Type B pancreatic cell (in vitro differentiated cells): ENCODE measurements around the gene TBC1D32. TPM values are rescaled to one million over a fixed set of nuclear protein-coding genes. Genes with fewer than 3 reads are reported as not detected.
"Not testable (repeated sequence)": the region's sequence is repeated elsewhere in the genome, so short reads cannot be mapped to it uniquely, and the experiment has no call there.

Source experiments
- DNase-seq: peaks from one replicate; pipeline ENCODE4 v3.0.0; 2021; ENCODE audit warnings: mixed read lengths; ENCODE audit not compliant: unreplicated experiment; ENCODE audit errors: extremely low spot score
- H3K27ac Mint-ChIP-seq: 2 replicates; pipeline ENCODE4 v1.8.0; 2021; ENCODE audit warnings: mild to moderate bottlenecking, mixed read lengths
- H3K27me3 Mint-ChIP-seq: 2 replicates; pipeline ENCODE4 v1.8.0; 2021; ENCODE audit warnings: mixed read lengths
- H3K36me3 Mint-ChIP-seq: 2 replicates; pipeline ENCODE4 v1.8.0; 2021; ENCODE audit warnings: mixed read lengths
- H3K4me1 Mint-ChIP-seq: one replicate; pipeline ENCODE4 v1.8.0; 2021; ENCODE audit warnings: mixed read lengths; ENCODE audit not compliant: unreplicated experiment
- H3K4me3 Mint-ChIP-seq: 2 replicates; pipeline ENCODE4 v1.8.0; 2021; ENCODE audit warnings: mild to moderate bottlenecking, mixed read lengths
- H3K9me3 Mint-ChIP-seq: 2 replicates; pipeline ENCODE4 v1.8.0; 2021; ENCODE audit warnings: mixed read lengths
- total RNA-seq: library from RNA; stranded (reverse); gene quantifications from 2 replicates; pipeline ENCODE4 v1.2.1, GENCODE V29; 2021; ENCODE audit warnings: low replicate concordance
- TF ChIP-seq, protein P1 (sequence below): fragments of 200-600 bp; sonication (generic); conservative IDR thresholded peaks from 2 replicates; pipeline ENCODE4 v1.5.0; 2021; ENCODE audit warnings: antibody characterized with exemption, mild to moderate bottlenecking

Gene TBC1D32
- total RNA-seq, 1 donor from 2014 or later, result 12.4 TPM

DNA sequence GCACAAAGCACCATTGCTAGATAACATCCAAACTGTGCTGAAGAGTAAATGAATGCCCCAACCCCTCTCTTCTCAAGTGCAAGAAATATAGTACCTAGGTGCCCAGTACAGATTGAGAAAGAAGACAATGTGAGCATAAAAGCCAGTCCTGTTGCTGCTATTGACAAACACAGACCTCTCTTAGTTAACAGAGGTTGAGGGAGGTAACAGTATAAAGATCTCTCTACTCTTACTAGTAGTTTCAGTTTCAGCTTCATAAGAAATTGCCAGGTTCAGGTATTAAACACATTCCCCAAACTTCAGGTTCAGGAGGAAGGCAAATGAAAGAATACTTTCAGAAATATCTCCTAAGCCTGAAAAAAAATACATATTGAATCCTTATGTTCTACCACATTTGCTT, 31.4 kb downstream of the TBC1D32 start:
- Mint-ChIP-seq H3K4me3 (no peak overlapping the region), H3K27me3 (no peaks in the 10 kb centered on the region), H3K36me3 (peaks cover 12% of the 10 kb centered on the region), H3K9me3 (no peaks in the 10 kb centered on the region), H3K27ac (no peak overlapping the region), H3K4me1 (no peaks in the 10 kb centered on the region)
- DNase-seq, result no peak
- TF ChIP-seq, protein P1, sequence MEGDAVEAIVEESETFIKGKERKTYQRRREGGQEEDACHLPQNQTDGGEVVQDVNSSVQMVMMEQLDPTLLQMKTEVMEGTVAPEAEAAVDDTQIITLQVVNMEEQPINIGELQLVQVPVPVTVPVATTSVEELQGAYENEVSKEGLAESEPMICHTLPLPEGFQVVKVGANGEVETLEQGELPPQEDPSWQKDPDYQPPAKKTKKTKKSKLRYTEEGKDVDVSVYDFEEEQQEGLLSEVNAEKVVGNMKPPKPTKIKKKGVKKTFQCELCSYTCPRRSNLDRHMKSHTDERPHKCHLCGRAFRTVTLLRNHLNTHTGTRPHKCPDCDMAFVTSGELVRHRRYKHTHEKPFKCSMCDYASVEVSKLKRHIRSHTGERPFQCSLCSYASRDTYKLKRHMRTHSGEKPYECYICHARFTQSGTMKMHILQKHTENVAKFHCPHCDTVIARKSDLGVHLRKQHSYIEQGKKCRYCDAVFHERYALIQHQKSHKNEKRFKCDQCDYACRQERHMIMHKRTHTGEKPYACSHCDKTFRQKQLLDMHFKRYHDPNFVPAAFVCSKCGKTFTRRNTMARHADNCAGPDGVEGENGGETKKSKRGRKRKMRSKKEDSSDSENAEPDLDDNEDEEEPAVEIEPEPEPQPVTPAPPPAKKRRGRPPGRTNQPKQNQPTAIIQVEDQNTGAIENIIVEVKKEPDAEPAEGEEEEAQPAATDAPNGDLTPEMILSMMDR, result no peak

DNA sequence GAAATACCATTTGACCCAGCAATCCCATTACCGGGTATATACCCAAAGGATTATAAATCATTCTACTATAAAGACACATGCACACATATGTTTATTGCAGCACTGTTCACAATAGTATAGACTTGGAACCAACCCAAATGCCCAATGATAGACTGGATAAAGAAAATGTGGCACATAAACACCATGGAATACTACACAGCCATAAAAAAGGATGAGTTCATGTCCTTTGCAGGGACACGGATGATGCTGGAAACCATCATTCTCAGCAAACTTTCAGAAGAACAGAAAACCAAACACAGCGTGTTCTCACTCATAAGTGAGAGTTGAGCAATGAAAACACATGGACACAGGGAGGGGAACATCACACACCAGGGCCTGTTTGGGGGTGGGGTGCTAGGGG, 33.1 kb downstream of the TBC1D32 start:
- H3K36me3 Mint-ChIP-seq, result peaks cover 15% of the 10 kb centered on the region
- DNase-seq, H3K9me3 Mint-ChIP-seq, H3K4me3 Mint-ChIP-seq, H3K27ac Mint-ChIP-seq, H3K27me3 Mint-ChIP-seq, H3K4me1 Mint-ChIP-seq: not testable (repeated sequence)

DNA sequence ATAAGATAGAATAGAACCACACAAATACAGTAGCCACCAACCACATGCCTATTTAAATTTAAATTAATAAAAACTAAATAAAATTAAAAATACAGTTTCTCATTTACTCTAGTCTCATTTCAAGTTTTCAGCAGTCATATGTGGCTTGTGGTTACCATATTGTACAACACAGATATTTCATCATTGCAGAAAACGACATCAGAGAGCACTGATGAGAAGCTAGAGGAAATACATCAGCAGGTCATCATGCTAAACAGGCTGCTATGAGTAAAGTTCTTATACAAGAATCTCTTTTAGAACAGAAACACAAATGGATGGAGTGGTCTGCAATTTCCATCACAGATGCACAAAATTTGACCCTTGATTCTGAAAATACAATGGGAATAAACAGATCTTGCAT, 36.6 kb downstream of the TBC1D32 start:
- Mint-ChIP-seq H3K27me3 (no peaks in the 10 kb centered on the region), H3K4me1 (no peaks in the 10 kb centered on the region)

DNA sequence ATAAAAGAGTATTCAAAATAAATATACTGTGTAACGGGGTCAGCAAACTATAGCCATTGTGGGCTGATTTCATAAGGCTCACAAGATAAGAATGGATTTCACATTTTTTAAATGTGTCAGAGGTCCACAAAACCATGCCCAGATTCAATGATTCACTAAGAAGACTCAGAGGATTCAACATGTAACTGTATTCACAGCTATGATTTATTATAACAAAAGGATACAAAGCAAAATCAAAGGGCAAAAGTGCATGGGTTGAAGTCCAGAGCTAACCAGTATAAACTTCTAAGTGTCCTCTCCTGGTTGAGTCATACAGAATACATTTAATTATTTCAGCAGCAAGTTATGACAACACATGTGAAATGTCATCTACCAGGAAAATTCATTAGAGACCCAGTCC, 49.2 kb downstream of the TBC1D32 start:
- TF ChIP-seq, protein P1, result no peak
- Mint-ChIP-seq H3K27me3 (no peaks in the 10 kb centered on the region), H3K4me1 (no peaks in the 10 kb centered on the region), H3K4me3 (no peak overlapping the region), H3K36me3 (peaks cover 20% of the 10 kb centered on the region), H3K9me3 (no peaks in the 10 kb centered on the region), H3K27ac (no peak overlapping the region)
- no peak for DNase-seq

More for the DNA sequence above, 36.6 kb downstream of the TBC1D32 start:
- Mint-ChIP-seq H3K36me3 (peaks cover 19% of the 10 kb centered on the region), H3K4me3 (no peak overlapping the region), H3K9me3 (no peaks in the 10 kb centered on the region), H3K27ac (no peak overlapping the region)
- TF ChIP-seq, protein P1, result no peak
- no peak for DNase-seq

DNA sequence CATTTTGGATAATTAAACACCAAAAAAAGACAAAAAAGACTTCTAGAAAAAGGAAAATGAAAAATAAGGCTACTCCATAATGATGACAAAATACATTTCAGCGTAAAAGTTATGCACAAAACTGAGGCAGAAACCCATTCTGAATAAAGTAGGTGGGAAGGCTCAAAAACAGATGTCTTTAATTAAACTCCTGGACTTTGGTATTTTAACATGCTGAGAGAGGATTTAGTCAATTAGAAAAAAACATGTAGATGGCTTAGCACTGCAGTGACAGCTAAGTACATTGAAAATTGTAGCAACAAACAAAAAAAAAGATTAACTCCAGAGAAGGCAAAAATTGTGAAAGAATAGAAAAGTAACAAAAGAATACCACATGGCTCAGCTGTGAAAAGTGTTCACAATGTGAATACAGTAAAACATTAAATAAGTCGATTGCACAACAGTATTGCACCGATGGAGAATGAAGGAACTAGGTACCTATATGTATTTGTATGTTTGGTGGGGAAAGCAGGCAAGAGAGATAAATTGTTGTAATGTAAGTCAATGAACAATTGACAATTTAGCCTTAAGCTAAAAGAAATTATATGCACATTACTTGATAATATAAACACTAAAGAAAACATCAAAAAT, 59.5 kb downstream of the TBC1D32 start:
- Mint-ChIP-seq H3K36me3 (peaks cover 8% of the 10 kb centered on the region), H3K27ac (no peak overlapping the region), H3K4me3 (no peak overlapping the region), H3K27me3 (no peaks in the 10 kb centered on the region), H3K4me1 (peaks cover 5% of the 10 kb centered on the region), H3K9me3 (no peaks in the 10 kb centered on the region)
- DNase-seq, result no peak
- TF ChIP-seq, protein P1, result no peak

DNA sequence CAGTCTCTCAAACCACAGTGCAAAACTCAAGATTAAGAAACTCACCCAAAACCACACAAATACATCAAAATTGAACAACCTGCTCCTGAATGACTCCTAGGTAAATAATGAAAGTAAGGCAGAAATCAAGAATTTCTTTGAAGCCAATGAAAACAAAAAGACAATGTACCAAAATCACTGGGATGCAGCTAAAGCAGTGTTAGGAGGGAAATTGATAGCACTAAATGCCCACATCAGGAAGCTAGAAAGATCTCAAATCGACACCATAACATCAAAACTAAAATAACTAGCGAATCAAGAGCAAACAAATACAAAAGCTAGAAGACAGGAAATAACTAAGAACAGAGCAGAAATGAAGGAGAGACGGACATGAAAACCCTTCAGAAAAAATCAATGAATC, 70.5 kb downstream of the TBC1D32 start:
- Mint-ChIP-seq H3K27me3 (no peaks in the 10 kb centered on the region), H3K36me3 (peaks cover 48% of the 10 kb centered on the region), H3K9me3 (peaks cover 12% of the 10 kb centered on the region), H3K27ac (no peak overlapping the region), H3K4me1 (no peaks in the 10 kb centered on the region), H3K4me3 (no peak overlapping the region)
- DNase-seq, result no peak
- TF ChIP-seq, protein P1, result no peak
